Breast epithelium (tissue), 3 donors: ENCODE measurements around the gene FNBP1.

Source experiments
- POLR2A ChIP-seq: fragments of 450-650 bp; IDR thresholded peaks from one replicate; pipeline ENCODE4 v1.6.1; 2016; ENCODE audit warnings: antibody characterized with exemption, mild to moderate bottlenecking, moderate library complexity
- POLR2AphosphoS5 ChIP-seq, 3 donors: sonication (generic); formaldehyde crosslinking; IDR thresholded peaks; one replicate each; pipeline ENCODE4 v1.6.1; 2017; ENCODE audit warnings: antibody characterized with exemption in 3 of 3
- TF ChIP-seq, protein P1 (sequence below), 3 donors: fragments of 450-650 bp; IDR thresholded peaks; one replicate each; pipeline ENCODE4 v1.5.1; 2016 to 2017; ENCODE audit warnings: antibody characterized with exemption in 3 of 3, mild to moderate bottlenecking in 3 of 3, moderate library complexity in 3 of 3

GRCh38 chr9:130088051-130088450 is 45.1 kb upstream of the FNBP1 start:
- TF ChIP-seq POLR2A (no peak), POLR2AphosphoS5 (IDR thresholded peaks at IDR 0.05) (no peak)
- TF ChIP-seq, protein P1, sequence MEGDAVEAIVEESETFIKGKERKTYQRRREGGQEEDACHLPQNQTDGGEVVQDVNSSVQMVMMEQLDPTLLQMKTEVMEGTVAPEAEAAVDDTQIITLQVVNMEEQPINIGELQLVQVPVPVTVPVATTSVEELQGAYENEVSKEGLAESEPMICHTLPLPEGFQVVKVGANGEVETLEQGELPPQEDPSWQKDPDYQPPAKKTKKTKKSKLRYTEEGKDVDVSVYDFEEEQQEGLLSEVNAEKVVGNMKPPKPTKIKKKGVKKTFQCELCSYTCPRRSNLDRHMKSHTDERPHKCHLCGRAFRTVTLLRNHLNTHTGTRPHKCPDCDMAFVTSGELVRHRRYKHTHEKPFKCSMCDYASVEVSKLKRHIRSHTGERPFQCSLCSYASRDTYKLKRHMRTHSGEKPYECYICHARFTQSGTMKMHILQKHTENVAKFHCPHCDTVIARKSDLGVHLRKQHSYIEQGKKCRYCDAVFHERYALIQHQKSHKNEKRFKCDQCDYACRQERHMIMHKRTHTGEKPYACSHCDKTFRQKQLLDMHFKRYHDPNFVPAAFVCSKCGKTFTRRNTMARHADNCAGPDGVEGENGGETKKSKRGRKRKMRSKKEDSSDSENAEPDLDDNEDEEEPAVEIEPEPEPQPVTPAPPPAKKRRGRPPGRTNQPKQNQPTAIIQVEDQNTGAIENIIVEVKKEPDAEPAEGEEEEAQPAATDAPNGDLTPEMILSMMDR (IDR thresholded peaks at IDR 0.05): no peak
